ENCODE measurements around the gene PHOX2B. TPM values are rescaled to one million over a fixed set of nuclear protein-coding genes. Genes with fewer than 3 reads are reported as not detected.

The PHOX2B gene
- total and polyA plus RNA-seq, 8 donors: 0.48 to 2.0 TPM; not detected in 6

DNA sequence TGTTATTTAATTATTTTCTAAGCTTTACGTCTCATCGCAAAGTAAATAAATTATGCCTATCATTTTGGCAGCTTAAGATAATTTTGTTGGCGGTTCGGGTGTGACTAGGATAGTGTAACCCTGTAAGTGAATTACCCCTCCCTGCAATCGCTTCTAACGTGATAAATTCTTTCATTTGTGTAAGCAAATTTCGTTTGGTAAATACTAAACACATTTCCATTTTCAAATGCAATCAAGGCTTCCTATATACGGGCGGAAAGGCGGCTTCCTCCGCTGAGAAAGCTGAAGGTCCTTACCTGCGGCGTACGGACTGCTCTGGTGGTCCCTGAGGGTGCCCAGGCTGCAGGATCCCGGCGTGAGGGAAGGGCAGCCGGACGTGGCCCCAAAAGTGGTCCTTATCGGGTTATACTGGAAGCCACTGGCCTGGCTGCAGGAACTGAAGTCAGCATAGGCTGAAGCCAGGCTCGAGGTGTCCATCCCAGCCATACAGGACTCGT, 403 bp downstream of the PHOX2B start:
- H3K4me1 ChIP-seq: peaks cover 0 to 50% (median 22%) of the 10 kb centered on the region in 4 donors
- DNase-seq: peak in 1 of 2 donors; percentile 24
- no peaks in the 10 kb centered on the region for H3K36me3 ChIP-seq
- intact Hi-C loops (cut with DNase I; ENCODE audit: low total_unique reads): no loop called here
- peaks cover 0 to 23% (median 7%) of the 10 kb centered on the region in 4 donors for H3K9me3 ChIP-seq
- no peak overlapping the region for H3K4me3 ChIP-seq
- TF ChIP-seq POLR2A (IDR thresholded peaks at IDR 0.05) (no peak), POLR2AphosphoS5 (IDR thresholded peaks at IDR 0.05) (no peak), CTCF (IDR thresholded peaks at IDR 0.05) (no peak), EP300 (IDR thresholded peaks at IDR 0.05) (no peak)
- H3K27ac ChIP-seq: no peak overlapping the region
- H3K27me3 ChIP-seq: peaks cover 62 to 98% (median 95%) of the 10 kb centered on the region in 3 donors
- 4 to 9% (median 5%) methylated on average over 20 to 21 of the region's 21 CpGs for WGBS, 5 donors

DNA sequence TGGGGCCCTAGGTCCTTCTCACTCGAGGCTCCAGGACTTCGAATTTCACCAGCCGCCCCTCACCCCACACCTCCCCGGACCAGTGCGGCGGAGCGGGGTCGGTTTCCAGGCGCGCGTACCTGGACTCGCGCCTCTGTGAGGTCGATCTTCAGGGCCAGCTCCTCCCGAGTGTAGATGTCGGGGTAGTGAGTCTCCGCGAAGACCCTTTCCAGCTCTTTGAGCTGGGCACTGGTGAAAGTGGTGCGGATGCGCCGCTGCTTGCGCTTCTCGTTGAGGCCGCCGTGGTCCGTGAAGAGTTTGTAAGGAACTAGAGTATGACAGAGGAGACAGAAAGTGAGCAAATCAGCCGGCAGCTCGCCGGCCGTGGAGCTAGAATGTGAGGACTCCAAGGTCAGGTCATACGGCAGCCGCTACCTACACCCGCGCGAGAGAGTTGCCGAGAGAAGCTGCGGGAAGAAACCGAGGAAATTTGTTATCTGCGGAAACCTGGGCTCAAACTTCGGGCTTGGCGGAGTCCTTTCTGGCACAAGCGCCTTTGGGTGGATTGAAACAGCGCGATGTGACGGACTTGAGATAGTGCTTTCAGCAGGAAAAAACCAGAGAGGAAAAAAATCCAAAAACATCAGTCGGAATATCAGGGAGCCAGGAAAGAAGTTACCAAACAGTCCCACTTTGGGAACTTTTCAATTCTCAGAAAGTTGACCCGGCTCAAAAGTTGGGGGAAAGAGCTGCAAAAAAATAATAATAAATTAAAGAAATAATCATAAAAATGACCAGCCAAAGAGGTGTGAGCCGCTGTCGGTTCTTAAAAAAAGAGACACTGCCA, 1.1 kb downstream of the PHOX2B start:
- no peak for TF ChIP-seq CTCF (IDR thresholded peaks at IDR 0.05)
- no peak for TF ChIP-seq POLR2A (IDR thresholded peaks at IDR 0.05)
- TF ChIP-seq EP300 (IDR thresholded peaks at IDR 0.05): no peak
- no peak for TF ChIP-seq POLR2AphosphoS5 (IDR thresholded peaks at IDR 0.05)
- Histone ChIP-seq H3K4me3 (no peak overlapping the region), H3K4me1 (peaks cover 0 to 50% (median 22%) of the 10 kb centered on the region in 4 donors), H3K36me3 (no peaks in the 10 kb centered on the region), H3K27ac (no peak overlapping the region), H3K9me3 (peaks cover 0 to 23% (median 7%) of the 10 kb centered on the region in 4 donors), H3K27me3 (peaks cover 62 to 98% (median 95%) of the 10 kb centered on the region in 3 donors)
- 6 to 11% (median 7%) methylated on average over 44 to 49 of the region's 49 CpGs for WGBS, 5 donors
- intact Hi-C loops (cut with DNase I; ENCODE audit: low total_unique reads): no loop called here
- peak in 1 of 2 donors; percentile 24 for DNase-seq

DNA sequence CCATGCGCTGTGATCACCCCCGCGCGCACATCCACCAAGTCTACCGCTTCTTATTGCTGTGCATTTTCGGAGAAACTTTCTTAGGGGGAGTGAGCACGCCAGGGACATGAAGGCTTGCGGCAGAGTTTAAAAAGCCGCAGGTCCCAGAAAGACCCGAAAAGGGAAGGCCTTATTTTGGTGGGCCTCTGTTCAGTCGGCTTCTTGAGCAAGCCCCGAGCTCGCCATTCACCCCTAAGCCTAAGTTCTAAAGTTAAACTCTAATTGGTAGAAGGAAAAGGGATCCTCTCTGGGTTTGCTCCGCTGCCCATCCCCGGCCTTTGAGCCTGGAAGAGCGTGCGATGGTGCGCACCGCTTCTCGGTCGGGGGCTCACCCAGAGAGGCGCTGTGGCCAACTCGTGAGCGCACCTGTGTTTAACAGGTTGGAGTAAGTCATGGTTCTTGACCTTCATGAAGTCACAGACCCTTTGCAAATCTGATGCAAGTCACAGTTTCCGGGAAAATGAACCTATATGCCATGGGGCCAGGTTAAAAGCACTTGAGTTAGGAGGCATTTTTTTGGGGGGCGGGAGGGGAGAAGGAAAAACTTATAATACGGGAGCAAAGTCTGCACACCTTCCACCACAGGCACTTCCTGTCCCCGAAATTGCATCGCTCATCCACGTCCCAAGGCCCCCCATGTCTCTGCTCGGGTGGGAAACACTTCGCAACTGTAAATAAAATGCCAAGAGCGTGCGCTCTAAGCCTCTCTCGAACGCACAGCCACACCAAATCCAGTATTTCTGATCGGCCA, 1.9 kb downstream of the PHOX2B start:
- peaks cover 0 to 23% (median 7%) of the 10 kb centered on the region in 4 donors for H3K9me3 ChIP-seq
- no peak overlapping the region for H3K27ac ChIP-seq
- H3K36me3 ChIP-seq: no peaks in the 10 kb centered on the region
- H3K4me3 ChIP-seq: no peak overlapping the region
- H3K4me1 ChIP-seq: peaks cover 0 to 46% (median 19%) of the 10 kb centered on the region in 4 donors
- intact Hi-C loops (cut with DNase I; ENCODE audit: low total_unique reads): no loop called here
- DNase-seq: no peak
- 8 to 10% (median 9%) methylated on average over 37 of the region's 37 CpGs for WGBS, 5 donors
- TF ChIP-seq CTCF (IDR thresholded peaks at IDR 0.05): no peak
- TF ChIP-seq POLR2A (IDR thresholded peaks at IDR 0.05): no peak
- TF ChIP-seq EP300 (IDR thresholded peaks at IDR 0.05): no peak
- no peak for TF ChIP-seq POLR2AphosphoS5 (IDR thresholded peaks at IDR 0.05)
- H3K27me3 ChIP-seq: peaks cover 57 to 98% (median 87%) of the 10 kb centered on the region in 3 donors

- Histone ChIP-seq H3K4me1 (peaks cover 0 to 40% (median 15%) of the 10 kb centered on the region in 4 donors), H3K27me3 (peaks cover 51 to 97% (median 81%) of the 10 kb centered on the region in 3 donors), H3K27ac (no peak overlapping the region), H3K36me3 (no peaks in the 10 kb centered on the region), H3K4me3 (no peak overlapping the region), H3K9me3 (peaks cover 0 to 23% (median 7%) of the 10 kb centered on the region in 4 donors)
- no peak for TF ChIP-seq POLR2AphosphoS5 (IDR thresholded peaks at IDR 0.05)
- no peak for TF ChIP-seq CTCF (IDR thresholded peaks at IDR 0.05)
- no peak for TF ChIP-seq EP300 (IDR thresholded peaks at IDR 0.05)
- no peak for TF ChIP-seq POLR2A (IDR thresholded peaks at IDR 0.05)
- intact Hi-C loops (cut with DNase I; ENCODE audit: low total_unique reads): no loop called here
- WGBS, 5 donors: 2 to 15% (median 9%) methylated on average over 21 to 36 of the region's 36 CpGs
- no peak for DNase-seq
Measured at GRCh38 chr4:41746025-41746439, 2.5 kb downstream of the PHOX2B start.
